MG63 (cell line): ENCODE measurements around the gene APRT. TPM values are rescaled to one million over a fixed set of nuclear protein-coding genes. Genes with fewer than 3 reads are reported as not detected.

Experiments used
- DNase-seq: peaks from one replicate; pipeline ENCODE4 v3.0.0-alpha.2; 2020
- H3K27me3 ChIP-seq: fragments of 250-450 bp; sonication (Bioruptor Pico); 2 replicates; pipeline ENCODE4 v1.5.1; 2020; ENCODE audit warnings: mild to moderate bottlenecking, moderate library complexity
- H3K36me3 ChIP-seq: fragments of 250-450 bp; sonication (Bioruptor Pico); 2 replicates; pipeline ENCODE4 v1.5.1; 2020; ENCODE audit warnings: mild to moderate bottlenecking, moderate library complexity
- H3K4me3 ChIP-seq: fragments of 250-450 bp; sonication (Bioruptor Pico); 2 replicates; pipeline ENCODE4 v1.5.1; 2020; ENCODE audit warnings: mild to moderate bottlenecking, moderate library complexity
- H3K9me3 ChIP-seq: fragments of 250-450 bp; sonication (Bioruptor Pico); 2 replicates; pipeline ENCODE4 v1.5.1; 2020; ENCODE audit warnings: mild to moderate bottlenecking, moderate library complexity
- total RNA-seq: library from RNA; depleted of rRNA; stranded (reverse); fragments of >200 nt; shearing (Covaris generic); gene quantifications from 2 replicates; pipeline ENCODE4 v1.2.3, GENCODE V29; 2014; ENCODE audit warnings: low replicate concordance; rRNA removed

The APRT gene
- total RNA-seq, 1 experiment from 2014 or later, result 290 TPM

DNA sequence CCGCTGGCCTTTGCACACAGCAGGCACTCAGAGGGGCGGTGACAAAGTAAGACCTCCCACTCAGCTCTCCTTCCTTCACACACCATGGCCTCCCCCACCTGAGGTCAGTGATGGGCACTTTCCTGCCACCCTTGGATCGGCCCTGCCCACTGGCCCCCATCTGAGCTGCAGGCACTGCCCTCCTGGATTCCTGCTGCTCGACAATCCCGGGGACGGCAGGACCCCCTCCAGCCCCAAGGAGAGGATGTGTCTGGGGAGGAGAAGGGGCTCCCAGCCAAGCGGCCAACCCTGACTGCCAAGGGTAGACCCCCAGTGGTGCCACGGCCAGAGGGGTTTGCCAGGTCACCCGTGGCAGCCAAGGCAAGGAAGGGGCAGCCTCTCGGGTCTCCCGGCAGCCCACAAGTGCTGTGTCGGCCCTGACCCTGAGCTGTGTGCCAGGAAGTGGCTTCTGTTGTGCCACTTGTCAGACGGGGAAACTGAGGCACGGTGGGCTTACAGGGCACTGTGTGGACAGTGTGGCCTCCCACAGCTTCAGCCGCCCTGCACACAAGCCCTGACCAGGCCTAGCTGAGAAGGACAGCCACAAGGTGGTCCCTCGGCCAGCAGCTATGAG, 49.4 kb downstream of the APRT start:
- Histone ChIP-seq H3K27me3 (no peaks in the 10 kb centered on the region), H3K36me3 (no peaks in the 10 kb centered on the region; the same call in none of the 2 replicates), H3K9me3 (no peaks in the 10 kb centered on the region), H3K4me3 (no peak overlapping the region)
- no peak for DNase-seq

DNA sequence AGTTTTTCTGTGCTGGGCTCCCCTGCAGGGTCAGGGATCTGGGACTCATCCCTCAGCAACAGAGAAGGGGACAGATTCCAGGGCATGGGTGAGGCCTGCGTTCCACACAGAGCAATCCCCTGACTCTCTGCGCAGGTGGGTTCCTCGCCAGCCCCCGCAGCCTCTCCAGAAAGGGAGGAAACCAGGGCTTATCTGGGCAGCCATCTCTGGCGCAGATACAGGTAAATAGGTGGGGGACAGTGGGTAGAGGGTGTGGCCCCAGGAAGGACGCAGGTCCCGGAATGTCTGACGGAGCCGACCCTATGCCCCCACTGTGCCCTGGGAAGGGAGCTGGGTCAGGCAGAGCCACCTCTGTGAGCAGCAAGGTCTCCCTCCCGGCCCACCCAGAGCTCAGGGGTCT, 49.9 kb downstream of the APRT start:
- Histone ChIP-seq H3K4me3 (no peak overlapping the region), H3K27me3 (no peaks in the 10 kb centered on the region), H3K36me3 (no peaks in the 10 kb centered on the region; the same call in none of the 2 replicates), H3K9me3 (no peaks in the 10 kb centered on the region)
- no peak for DNase-seq

DNA sequence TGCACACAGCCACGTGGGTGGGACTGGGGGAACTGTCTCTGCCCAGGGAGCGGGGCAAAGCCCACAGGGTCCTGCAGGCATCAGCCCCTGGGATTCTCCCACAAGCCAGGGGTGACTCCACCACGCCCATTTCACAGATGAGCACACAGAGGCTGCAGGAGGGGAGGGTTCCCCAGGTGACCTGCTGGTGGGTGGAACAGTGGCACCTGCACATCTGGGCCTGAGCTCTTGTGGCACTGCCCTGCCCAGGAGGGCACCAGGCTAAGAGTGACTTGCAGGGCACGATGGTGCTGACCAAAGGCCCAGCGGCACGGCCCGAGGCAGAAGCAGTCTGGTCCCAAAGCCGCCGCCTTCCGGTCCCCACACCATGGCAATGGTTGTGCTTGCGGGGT, 50.6 kb downstream of the APRT start:
- H3K27me3 ChIP-seq, result no peaks in the 10 kb centered on the region
- no peaks in the 10 kb centered on the region; the same call in none of the 2 replicates for H3K36me3 ChIP-seq
- no peak overlapping the region for H3K4me3 ChIP-seq
- no peaks in the 10 kb centered on the region for H3K9me3 ChIP-seq
- DNase-seq, result no peak

DNA sequence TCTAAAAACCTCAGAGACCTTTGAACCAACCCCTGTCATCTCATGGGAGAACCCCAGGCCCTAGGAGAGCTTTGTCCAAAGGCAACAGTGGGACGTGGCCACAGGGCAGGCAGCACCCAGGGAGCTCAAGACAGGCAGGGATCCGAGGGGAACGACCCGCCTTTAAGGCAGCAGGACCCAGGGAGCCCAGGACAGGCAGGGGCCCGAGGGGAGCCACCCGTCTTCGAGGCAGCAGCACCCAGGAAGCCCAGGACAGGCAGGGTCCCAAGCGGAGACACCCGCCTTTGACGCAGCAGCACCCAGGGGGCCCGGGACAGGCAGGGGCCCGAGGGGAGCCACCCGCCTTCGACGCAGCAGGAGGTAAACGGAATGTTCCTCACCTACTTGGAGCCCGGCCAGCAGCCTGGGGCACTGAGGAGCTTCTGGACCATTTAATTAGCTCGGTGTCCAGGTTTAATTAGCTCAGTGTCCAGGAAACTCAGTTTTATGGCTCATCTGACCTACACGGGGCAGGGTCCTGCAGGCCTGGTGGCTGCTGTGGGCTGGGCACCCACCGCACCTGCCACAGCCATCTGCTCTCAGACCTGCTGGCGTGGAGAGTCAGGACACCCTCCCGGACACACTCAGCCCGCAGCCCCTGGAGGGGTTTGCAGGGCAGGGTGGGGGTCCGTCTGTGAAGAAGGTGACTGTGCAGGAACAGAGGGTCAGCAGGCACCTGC, 51.1 kb downstream of the APRT start:
- H3K4me3 ChIP-seq, result no peak overlapping the region
- no peaks in the 10 kb centered on the region; the same call in 1 of the 2 replicates for H3K36me3 ChIP-seq
- no peak for DNase-seq
- H3K9me3 ChIP-seq, result no peaks in the 10 kb centered on the region
- no peaks in the 10 kb centered on the region for H3K27me3 ChIP-seq

DNA sequence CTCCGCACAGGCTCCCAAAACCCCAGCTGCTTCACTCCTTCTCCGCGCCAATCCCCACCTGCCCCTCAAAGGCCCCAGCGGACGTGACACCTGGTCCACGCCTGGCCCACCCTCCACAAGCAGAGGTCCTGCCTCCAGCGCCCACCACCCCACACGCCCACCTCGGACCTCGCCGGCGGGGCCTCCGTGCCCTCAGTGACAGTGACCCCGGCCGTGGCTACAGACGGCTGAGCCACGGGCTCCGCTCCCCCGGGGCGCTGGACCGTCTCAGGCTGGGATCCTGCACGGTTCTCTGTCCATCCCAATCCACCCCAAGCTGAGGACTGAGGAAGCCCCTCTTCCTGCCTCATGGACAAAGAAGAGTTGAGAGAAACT, 51.8 kb downstream of the APRT start:
- Histone ChIP-seq H3K9me3 (no peaks in the 10 kb centered on the region), H3K4me3 (no peak overlapping the region), H3K27me3 (no peaks in the 10 kb centered on the region), H3K36me3 (no peaks in the 10 kb centered on the region; the same call in 1 of the 2 replicates)
- no peak for DNase-seq

Other genes with a start within 250 kb of the APRT start
- gene ZC3H18, start 241.5 kb downstream of the APRT start, total RNA-seq, result 10.9 and 13.2 TPM in 2 replicates
- not detected in 2 replicates for gene IL17C, start 173.4 kb downstream of the APRT start, total RNA-seq
- gene CYBA, start 160.9 kb downstream of the APRT start, total RNA-seq, result 10.7 and 21.2 TPM in 2 replicates
- 16.8 and 25.7 TPM in 2 replicates for gene MVD, start 148.8 kb downstream of the APRT start, total RNA-seq
- not detected in 2 replicates for gene SNAI3, start 125.4 kb downstream of the APRT start, total RNA-seq
- 16.5 and 20.2 TPM in 2 replicates for gene RNF166, start 105.5 kb downstream of the APRT start, total RNA-seq
- 13.6 and 16.8 TPM in 2 replicates for gene CTU2, start 105.4 kb downstream of the APRT start, total RNA-seq
- 77.6 and 88.5 TPM in 2 replicates for gene PIEZO1, start 26.7 kb downstream of the APRT start, total RNA-seq
- 9.3 and 14.3 TPM in 2 replicates for gene CDT1, start 8.1 kb downstream of the APRT start, total RNA-seq
- gene GALNS, start 45.0 kb upstream of the APRT start, total RNA-seq, result 8.8 and 11.3 TPM in 2 replicates
- gene TRAPPC2L, start 45.2 kb upstream of the APRT start, total RNA-seq, result 34.4 and 35.6 TPM in 2 replicates
- not detected in 2 replicates for gene PABPN1L, start 54.7 kb upstream of the APRT start, total RNA-seq
- not detected in 2 replicates for gene CBFA2T3, start 165.3 kb upstream of the APRT start, total RNA-seq